Measurements from ENCODE around the gene PCK1. TPM values are rescaled to one million over a fixed set of nuclear protein-coding genes. Genes with fewer than 3 reads are reported as not detected.
A peak's percentile ranks its signal among the peaks of the same experiment; 100 is the strongest.

The PCK1 gene
- total and polyA plus RNA-seq, 2 experiments from 2014 or later, result not detected

DNA sequence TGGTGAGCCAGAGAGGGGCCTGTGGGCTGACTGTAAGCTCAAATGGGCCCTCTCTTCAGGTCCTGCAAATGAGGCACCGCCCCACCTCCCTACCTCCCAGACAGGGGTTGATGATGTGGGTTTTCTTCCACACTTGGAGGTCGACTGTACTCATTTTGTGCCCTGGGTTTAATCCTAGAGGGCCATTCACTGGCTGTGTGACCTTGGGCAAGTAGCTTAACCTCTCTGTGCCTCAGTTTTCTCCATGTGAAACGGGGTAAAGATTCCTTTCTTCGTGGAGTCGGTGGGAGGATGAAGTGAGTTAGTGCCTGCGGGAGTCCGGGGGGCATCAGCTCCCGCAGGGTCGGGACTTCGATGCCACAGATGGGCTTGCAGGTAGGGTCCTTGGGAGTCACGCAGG, 35.4 kb downstream of the PCK1 start (continued):
- TF ChIP-seq STAT1 (IDR thresholded peaks at IDR 0.05; ENCODE audit: unreplicated experiment) (no peak), ZNF114 (CRISPR knock-in tag; IDR thresholded peaks at IDR 0.05) (no peak), CREB1 (CRISPR knock-in tag; IDR thresholded peaks at IDR 0.05; ENCODE audit: low read depth) (no peak), JUNB (IDR thresholded peaks at IDR 0.05; ENCODE audit: unreplicated experiment) (no peak)
- TF ChIP-seq, protein P1, sequence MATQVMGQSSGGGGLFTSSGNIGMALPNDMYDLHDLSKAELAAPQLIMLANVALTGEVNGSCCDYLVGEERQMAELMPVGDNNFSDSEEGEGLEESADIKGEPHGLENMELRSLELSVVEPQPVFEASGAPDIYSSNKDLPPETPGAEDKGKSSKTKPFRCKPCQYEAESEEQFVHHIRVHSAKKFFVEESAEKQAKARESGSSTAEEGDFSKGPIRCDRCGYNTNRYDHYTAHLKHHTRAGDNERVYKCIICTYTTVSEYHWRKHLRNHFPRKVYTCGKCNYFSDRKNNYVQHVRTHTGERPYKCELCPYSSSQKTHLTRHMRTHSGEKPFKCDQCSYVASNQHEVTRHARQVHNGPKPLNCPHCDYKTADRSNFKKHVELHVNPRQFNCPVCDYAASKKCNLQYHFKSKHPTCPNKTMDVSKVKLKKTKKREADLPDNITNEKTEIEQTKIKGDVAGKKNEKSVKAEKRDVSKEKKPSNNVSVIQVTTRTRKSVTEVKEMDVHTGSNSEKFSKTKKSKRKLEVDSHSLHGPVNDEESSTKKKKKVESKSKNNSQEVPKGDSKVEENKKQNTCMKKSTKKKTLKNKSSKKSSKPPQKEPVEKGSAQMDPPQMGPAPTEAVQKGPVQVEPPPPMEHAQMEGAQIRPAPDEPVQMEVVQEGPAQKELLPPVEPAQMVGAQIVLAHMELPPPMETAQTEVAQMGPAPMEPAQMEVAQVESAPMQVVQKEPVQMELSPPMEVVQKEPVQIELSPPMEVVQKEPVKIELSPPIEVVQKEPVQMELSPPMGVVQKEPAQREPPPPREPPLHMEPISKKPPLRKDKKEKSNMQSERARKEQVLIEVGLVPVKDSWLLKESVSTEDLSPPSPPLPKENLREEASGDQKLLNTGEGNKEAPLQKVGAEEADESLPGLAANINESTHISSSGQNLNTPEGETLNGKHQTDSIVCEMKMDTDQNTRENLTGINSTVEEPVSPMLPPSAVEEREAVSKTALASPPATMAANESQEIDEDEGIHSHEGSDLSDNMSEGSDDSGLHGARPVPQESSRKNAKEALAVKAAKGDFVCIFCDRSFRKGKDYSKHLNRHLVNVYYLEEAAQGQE (IDR thresholded peaks at IDR 0.05; ENCODE audit: unreplicated experiment), result no peak

DNA sequence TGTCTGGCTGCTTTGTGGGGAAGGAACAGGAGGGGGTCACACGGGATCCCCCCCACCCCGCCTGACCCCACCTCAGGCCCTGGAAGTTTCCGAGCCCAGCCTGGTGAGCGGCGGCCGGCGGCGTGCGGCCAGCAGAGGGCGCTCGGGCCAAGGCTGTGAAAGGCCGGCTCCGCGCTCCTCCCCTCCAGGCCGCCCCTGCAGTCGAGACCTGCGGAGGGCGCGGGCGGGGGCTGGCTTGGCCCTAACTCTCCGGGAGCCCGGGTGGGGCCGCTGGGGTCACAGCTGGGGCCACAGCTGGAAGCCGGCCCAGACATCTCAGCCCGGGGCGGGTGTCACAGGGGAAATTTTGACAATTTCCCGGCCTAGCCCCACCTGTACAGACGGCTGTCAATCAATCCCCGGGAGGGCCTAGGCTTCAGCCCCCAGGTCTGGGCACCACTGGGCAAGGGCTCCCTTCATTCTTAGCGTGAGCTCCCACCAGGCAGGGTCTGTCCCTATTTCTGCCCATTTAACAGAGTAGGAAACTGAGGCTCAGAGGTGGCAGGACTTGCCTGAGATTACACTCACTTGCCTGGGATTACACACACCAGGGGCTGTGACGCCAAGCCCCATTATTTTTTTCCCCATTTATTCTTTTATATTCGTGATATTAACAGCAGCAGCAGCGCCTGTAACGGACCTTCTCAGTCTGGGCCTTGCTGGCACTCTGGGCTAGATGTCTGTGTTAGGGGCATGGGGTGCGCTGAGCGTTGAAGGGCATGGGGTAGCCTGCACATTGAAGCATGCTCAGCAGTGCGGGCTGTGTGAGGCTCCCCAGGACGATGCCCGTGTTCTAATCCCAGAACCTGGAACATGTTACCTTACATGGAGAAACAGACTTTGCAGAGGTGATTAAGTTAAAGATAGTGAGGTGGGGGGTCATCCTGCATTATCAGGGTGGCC, 36.4 kb downstream of the PCK1 start:
- H3K9me3 Mint-ChIP-seq, result peaks cover 3% of the 10 kb centered on the region; the same call in 1 of the 3 replicates
- peak overlapping the region; percentile 78 for H3K4me2 ChIP-seq
- H3K4me3 ChIP-seq, result peak overlapping the region; percentile 50
- no peak overlapping the region for H3K4me3 Mint-ChIP-seq
- no peaks in the 10 kb centered on the region for H3K79me2 ChIP-seq (replicated peaks; ENCODE audit: insufficient read depth)
- H3K36me3 Mint-ChIP-seq (ENCODE audit: low read depth), result no peaks in the 10 kb centered on the region
- H3K27me3 Mint-ChIP-seq (ENCODE audit: insufficient read depth, low read depth, poor library complexity), result peaks cover 21% of the 10 kb centered on the region
- H3K4me1 ChIP-seq (ENCODE audit: insufficient read depth), result no peaks in the 10 kb centered on the region; the same call in 1 of the 2 replicates
- no peaks in the 10 kb centered on the region for H3K27me3 ChIP-seq (ENCODE audit: insufficient read depth)
- H4K20me1 ChIP-seq (replicated peaks; ENCODE audit: insufficient read depth), result no peaks in the 10 kb centered on the region
- no peaks in the 10 kb centered on the region for H3K36me3 ChIP-seq (ENCODE audit: insufficient read depth)
- H3F3A ChIP-seq (replicated peaks; ENCODE audit: low read depth), result 0 out of 2 replicates have a peak, but pooled peaks cover 3% of the 10 kb centered on the region
- TF ChIP-seq, protein P2, sequence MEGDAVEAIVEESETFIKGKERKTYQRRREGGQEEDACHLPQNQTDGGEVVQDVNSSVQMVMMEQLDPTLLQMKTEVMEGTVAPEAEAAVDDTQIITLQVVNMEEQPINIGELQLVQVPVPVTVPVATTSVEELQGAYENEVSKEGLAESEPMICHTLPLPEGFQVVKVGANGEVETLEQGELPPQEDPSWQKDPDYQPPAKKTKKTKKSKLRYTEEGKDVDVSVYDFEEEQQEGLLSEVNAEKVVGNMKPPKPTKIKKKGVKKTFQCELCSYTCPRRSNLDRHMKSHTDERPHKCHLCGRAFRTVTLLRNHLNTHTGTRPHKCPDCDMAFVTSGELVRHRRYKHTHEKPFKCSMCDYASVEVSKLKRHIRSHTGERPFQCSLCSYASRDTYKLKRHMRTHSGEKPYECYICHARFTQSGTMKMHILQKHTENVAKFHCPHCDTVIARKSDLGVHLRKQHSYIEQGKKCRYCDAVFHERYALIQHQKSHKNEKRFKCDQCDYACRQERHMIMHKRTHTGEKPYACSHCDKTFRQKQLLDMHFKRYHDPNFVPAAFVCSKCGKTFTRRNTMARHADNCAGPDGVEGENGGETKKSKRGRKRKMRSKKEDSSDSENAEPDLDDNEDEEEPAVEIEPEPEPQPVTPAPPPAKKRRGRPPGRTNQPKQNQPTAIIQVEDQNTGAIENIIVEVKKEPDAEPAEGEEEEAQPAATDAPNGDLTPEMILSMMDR (conservative IDR thresholded peaks at IDR 0.05; ENCODE audit: low read depth in 2 of 2), result peak; percentile 72 to 90
- TF ChIP-seq STAT1 (IDR thresholded peaks at IDR 0.05; ENCODE audit: unreplicated experiment) (no peak), EZH2 (IDR thresholded peaks at IDR 0.05; ENCODE audit: low read depth, unreplicated experiment) (no peak)
- TF ChIP-seq, protein P3, sequence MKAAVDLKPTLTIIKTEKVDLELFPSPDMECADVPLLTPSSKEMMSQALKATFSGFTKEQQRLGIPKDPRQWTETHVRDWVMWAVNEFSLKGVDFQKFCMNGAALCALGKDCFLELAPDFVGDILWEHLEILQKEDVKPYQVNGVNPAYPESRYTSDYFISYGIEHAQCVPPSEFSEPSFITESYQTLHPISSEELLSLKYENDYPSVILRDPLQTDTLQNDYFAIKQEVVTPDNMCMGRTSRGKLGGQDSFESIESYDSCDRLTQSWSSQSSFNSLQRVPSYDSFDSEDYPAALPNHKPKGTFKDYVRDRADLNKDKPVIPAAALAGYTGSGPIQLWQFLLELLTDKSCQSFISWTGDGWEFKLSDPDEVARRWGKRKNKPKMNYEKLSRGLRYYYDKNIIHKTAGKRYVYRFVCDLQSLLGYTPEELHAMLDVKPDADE (IDR thresholded peaks at IDR 0.05), result no peak
- peak; percentile 81 for DNase-seq (ENCODE audit: low spot score)
- H3K27ac Mint-ChIP-seq, result no peak overlapping the region
- peaks cover 10% of the 10 kb centered on the region for H3K4me1 Mint-ChIP-seq
- no peak overlapping the region for H3K27ac ChIP-seq (ENCODE audit: low read depth)
- ATAC-seq, result peak; percentile 84
- H3K9me2 ChIP-seq (ENCODE audit: insufficient read depth), result no peaks in the 10 kb centered on the region
- H2AFZ ChIP-seq, result peak overlapping the region; percentile 95
